Measurements from ENCODE around the gene B9D1.

GRCh38 chr17:19365499-19365817, 2.9 kb upstream of the B9D1 start:
- TF ChIP-seq TGIF2 (CRISPR knock-in tag; IDR thresholded peaks at IDR 0.05), result no peak
- TF ChIP-seq REXO4 (CRISPR knock-in tag; IDR thresholded peaks at IDR 0.05; ENCODE audit: borderline replicate concordance), result no peak
